Measurements from ENCODE around the gene PRIMA1.

PRIMA1 gene

DNA sequence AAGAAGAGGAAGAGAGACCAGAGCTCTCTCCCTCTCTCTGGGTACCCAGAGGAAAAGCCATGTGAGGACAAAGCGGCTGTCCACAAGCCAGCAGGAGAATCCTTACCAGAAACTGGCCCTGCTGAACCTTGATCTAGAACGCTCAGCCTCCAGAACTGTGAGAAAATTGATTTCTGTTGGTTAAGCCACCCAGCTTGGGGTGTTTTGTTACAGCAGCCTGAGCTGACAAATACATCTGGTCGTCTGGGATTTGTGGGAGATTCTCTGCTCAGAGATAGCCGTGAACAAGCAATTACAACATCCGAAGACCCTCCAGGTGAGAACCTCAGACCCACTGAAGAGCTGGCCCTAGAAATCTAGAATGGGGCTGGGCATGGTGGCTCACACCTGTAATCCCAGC, 6.5 kb upstream of the PRIMA1 start:
- DNase-seq, result no peak

DNA sequence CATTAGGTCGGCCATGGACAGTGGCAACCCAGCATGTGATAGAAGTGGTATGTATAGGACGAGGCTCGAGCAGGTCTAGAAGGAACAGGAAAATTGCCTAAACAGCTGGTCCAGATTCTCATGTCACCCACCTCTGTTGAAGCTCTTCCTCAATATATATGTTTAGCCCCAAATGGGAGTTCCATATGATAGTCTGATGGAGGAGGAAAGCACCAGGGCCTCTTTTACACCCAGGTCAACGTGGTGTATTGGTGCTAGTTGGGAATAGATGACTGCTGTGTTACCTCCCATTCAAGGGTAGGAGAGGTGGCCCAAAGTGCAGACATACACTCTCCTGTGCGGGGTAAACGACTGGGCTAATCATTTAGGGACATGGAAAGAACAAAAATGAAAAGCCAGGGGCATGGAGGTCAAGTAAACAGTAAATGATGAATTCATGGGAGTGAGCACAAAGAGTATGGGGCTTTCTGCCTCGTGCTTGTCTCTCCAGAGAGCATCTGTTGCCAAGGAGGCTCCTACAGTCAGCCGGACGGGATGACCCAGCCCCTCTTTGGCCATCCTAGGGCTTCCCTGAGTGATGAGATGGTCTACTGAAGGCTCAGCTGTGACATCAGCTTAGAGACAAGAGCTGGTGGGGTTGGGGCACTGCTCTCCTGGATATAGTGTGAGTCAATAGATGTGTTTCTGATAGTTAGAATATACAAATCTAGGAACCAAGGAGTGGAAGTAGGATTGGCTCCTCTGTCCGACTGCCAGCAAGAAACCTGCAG, 5.5 kb upstream of the PRIMA1 start:
- no peak for DNase-seq

DNA sequence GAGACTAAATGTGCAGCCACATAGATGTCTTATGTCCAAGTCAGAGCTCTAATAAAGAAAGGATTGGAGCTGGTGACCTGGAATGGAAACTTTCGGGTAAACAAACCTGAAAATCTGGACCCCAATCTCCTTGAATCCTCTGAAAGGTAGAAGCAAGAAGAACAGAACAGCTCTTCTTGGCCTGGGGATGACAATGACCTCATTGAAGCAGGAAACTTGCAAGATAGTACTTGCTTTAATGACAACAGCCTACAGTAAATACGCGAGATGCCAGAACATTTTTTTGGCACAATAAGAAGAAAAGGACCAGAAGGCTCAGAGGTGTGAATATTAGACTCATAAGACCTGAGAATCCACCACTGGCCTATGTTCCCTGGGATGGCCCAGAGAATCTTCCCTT, 4.1 kb upstream of the PRIMA1 start:
- no peak for DNase-seq

DNA sequence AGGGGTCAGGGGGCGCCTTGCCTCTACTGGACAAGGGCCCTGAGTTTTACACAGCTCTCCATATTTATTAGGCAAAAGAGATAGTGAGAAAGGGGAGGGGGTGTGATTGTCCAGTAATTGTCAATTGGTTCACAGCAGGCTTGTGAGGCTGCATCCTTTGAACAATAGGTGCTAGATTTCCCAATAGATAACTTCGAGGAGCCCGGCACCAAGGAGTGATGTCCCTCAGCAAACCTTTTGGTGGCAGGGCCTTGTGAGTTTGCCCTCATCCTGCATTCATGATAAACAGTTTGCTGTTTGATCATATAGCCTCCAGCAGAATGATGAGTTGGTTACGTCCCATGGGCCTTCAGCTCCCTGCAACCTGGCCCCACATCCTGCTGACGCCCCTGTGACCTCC, 2.7 kb upstream of the PRIMA1 start:
- no peak for DNase-seq

DNA sequence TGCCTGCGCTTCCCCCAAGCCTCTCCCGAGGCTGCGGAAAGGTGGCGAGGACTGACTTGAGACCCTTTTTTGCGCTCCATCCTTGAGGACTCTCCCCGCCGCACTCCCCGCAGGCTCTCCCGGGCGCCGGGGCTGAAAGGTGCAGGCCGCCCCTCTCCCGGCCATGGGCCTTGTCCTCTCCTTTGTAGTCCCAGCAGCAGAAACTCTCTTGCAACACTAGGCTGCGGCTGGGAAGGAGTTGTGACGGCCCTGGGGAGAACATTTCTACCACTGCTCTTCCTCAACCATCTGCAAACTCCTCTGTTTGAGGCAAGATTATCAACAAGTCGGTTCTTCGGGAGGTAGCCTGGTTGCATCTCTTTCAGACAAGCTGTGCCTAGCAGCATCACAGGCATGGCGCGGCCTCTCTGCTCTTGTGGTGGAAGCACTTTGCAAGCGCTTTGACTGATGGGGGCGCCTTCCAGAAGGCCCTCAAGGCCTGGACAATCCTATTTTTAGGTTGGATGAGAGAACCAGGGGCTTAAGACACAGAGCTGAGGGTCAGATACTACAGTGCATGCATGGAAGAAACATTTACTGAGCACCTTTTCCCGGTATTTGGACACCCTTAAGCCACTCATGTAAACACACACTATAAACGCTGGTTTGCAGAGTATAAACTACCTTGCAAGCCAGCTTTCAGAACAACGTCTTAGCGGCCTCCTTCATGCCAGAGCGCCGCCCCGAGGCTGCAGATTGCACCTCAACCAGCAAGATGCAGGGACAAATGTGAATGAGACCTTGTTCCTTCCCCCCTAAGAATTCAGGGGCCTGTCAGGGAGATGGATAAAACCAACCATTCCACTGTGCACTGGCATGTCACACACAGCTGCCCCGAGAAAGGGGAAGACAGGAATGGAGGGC, 1.2 kb upstream of the PRIMA1 start:
- no peak for DNase-seq

DNA sequence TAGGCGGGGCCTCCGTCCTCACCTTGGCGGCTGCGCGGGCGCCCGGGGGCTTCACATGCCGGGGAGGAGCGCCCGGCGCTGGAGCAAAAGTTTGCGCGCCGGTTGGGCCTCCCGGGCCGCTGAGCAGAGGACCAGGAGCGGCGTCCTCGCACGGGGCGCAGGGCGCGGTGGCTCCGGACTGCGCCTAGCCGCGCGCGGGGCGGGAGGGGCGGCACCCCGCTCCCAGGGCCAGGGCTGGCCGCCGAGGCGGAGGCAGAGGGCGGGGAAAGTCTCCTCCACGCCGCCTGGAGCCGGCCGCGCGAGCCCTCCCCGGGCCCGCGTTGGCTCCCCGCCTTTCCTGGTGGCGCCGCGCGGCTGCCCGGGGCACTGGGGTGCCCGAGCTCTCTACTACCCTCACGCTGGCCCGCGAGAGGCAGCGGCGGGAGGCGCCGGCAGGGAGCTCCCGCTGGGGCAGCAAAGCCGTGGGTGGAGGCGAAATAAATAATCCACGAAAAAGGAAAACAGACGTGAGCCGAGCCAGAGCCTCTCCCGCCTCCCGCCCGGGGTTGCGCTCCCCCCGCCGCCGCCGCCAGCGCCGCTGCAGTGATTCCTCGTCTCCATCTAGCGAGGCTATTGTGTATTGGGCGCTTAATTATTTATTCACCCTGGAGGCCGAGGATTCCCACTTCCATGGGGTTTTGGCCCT, 400 bp upstream of the PRIMA1 start:
- peak; percentile 21 for DNase-seq

DNA sequence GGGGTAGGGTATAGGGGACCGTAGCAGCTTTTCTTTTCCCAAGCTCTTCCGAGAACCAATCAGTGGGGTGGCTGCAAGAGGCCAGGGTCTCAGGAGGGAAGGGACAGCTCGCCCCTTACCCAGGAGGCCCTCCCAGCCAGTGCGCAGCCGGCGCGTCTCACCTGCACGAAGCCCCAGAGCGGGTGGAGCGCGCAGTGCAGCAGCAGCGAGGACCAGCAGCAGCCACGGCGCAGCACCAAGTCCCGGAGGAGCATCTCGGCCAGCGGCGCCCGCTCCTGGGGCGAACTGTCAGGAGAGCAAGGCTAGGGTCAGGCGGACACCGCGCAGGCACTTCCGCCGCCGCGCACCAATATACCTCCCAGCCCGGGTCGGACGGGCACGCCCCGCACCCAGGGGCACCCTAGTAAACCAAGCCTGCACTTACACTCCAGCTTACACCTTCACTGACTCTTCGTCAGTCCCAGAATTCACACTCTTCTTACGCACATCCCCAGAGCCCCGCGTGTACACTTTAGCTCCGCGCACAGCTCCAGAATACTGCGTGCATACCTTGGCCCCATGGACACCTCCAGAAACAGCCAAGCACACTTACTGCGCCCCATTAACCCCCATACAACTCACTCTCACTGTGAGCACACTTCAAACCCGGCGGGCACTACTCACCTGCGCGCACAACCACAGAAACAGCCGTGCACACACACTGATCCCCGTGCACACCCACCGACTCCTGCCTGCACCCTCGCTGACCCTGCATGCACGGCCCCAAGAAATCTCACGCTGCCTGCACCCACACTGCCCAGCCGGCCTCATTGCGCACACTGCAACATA, 606 bp downstream of the PRIMA1 start:
- DNase-seq, result no peak

DNA sequence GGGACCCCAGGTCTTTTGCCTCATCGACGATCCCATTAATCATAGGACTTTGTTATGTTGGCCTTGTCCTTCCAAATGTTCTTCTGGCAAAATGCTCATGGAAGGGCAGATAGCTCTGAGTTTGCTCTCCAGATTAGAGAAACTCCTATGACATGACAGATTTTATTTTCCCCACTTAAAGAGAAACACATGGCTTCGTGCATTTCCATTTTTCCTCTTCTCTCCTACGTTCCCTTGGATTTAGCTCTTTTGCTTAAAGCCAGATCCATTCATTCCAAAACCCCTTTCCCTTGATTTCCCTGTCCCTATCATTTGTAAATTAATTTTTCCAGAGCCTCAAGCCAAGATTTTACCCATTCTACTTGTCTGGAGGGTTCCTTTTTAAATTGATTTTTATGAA, 2.9 kb downstream of the PRIMA1 start:
- DNase-seq, result no peak

DNA sequence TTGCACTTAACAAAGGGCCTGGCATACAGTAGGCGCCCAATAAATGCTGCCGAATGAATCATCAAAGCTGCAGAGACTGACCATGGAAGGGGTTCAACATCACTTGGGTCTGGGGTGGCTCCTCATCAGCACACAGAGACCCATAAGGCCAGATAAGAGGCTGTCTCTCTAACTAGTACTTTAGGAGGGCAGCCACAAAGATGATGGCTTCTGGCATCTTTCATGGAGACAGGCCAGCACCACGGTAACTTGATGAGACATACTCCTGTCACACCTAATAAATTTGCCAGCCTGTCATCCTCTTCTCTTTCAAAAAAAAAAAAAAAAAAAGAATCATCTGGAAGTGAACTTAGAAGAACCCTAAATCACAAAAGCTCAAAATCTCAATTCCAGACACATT, 3.4 kb downstream of the PRIMA1 start:
- DNase-seq, result no peak

DNA sequence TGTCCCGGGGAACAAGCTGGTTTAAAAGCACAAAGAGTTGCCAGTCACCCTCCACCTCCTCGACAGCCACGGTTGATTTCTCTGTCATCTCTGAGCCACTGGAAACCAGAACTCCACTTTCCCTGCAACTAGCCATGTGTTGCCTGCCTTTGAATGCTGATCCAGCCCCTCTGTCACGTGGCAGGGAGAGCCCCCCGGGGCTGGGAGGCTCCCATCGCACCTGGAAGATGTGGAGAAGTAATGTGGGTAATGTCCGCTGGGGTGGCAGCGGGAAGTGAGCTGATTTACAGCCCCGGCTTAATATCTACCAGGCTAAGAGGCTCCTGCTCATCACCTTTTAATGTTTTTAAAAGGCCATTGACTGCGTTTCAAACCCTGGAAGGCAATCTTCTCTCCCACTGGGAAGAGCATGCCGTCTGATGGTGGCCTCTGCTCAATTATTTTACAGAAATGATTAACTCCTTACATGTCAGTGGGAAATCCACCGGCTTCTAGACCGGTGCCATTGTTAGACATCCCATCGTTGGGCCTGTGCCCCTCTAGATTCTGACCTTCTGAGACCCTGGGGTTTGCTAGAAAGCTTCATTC, 7.4 kb downstream of the PRIMA1 start:
- no peak for DNase-seq

DNA sequence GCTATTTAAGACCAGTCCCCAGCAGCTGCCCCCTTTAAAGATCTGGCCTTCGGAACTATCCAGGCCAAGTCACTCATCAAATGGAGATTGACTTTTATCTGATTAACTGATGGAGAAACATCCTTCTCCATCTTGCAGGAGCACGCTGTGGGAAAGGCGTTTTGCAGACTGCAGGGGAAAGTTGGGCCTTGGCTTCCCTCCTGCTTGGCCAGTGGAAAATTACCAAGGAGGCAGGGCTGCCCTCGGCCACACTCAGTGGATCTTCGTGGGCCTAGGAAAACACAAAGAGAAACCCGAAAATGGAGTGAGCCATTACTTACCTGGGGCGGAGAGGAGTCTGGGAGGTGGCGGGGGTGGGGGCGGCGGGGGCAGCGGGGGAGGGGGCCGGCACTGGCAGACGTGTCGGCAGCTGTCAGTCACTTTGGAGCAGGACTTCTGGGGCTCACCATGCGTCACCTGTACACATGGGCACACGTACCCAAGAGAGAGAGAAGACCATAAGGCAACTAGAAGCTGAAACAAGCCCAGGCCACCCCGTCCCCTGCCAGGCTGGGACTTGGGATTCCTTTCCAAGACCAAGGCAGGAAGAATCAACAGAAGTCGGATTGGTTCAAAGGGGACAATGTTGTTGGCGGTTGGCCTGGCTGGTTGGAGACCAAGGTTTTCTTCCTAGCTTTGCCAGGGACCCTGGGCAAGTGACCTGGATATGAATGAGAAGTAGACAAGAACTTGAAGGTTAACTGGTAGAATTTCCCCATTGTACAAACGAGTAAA, 9.2 kb downstream of the PRIMA1 start:
- no peak for DNase-seq

DNA sequence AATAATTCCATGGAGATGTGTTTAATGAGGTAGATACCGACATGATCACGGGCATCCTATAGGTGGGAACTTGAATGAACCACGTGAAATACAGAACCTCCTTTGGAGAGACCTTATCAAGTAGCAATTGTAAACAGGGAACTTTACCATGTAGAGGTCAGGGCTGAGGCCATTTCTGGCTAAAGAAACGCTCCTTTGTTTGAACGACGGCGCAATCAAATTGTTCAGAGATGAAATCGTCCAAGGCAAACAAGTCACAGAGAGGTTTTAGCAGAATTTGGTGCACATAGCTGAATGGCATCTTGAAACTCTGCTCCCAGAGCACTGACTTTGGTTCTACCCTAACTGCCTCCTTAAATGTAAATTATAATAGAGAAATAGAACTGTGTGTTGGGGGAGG, 9.8 kb downstream of the PRIMA1 start:
- DNase-seq, result no peak

DNA sequence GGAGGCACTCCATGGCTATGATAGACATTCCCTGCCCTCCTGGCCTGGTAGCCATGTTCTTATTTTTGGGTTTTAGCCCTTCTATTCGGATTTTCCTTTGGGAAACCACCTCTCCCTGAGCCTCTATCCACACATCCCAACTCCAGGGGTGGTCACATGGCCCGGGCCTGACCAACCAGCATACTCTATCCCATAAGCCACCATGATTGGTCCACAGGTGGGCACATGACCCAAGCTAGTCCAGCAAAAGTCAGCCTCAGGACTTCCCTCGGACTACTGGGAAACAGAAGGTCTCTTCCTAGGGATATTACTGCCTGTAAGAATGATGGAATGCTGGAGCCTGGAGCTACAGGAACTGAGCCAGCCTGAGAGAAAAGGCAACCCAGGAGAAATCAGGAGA, 12.5 kb downstream of the PRIMA1 start:
- no peak for DNase-seq

DNA sequence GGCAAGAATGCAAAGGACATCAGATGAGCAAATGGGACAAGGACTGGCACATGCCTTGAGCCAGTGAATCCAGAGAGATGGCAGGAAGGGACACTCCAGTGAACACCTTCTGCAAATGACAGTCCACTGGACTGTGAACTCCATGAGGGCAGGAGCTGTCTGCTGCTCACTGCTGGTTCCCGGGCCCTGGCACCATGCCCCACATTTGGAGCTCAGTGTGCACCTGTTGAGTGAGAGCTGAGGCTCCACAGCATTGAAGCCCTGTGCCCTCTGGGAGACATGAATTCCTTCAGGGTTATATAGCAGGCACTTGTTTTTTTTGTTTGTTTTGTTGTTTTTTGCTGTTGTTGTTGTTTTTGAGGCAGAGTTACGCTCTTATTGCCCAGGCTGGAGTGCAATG, 13.1 kb downstream of the PRIMA1 start:
- DNase-seq, result no peak

DNA sequence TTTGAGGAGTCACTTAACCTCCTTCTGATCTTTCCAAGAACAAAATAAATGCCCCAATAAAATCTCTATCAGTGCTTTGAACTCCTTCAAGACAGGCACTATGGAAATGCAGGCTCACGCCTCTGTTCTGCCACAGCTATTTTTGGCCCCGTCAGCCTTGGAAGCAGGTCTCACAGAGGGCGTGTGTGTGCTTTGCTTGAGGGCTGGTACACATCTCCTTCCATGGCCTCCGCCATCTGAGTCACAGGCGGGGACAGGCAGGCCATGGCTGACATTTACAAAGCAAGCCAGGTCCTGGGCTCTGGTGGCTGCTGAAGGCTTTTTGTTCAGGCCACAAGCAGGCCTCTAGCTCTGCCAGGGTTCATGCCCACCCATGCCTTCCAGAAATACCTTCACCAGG, 16.0 kb downstream of the PRIMA1 start:
- DNase-seq, result no peak

DNA sequence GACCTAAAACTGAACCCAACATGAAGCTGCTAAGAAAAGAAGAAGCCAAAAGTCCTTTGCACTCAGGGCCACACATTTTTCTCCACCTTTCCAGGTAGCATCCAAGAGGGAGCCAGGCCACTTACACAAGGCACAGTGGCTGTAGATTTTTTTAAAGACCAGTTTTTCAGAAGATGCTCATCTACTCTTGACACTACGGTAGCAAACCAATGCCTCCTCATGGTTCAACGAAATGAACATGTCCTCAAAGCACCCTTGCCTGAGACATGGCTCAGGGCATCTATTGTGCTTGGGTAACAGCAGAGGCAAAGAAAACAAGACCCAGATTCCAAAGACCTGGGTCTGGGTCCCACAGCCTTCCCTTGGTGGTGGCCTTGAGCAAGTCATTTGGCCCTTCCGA, 22.3 kb downstream of the PRIMA1 start:
- DNase-seq, result no peak

DNA sequence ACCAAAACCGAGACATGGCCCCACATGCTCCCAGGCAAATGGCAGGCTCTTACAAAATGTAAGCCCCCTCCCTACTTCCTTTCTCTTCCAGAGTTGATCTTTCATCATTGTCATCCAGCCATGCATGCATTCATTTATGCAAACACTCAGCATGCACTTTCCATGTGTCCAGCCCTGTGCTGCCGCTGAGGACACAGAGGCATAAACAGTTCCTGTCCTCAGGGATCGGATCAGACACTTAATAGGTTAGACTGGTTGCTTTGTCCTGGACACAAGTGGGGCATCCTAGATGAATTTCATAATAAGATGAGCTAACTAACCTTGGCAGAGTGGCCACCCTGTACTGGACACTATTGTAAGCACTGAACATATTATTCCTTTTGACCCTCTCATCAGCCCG, 23.1 kb downstream of the PRIMA1 start:
- DNase-seq, result no peak

DNA sequence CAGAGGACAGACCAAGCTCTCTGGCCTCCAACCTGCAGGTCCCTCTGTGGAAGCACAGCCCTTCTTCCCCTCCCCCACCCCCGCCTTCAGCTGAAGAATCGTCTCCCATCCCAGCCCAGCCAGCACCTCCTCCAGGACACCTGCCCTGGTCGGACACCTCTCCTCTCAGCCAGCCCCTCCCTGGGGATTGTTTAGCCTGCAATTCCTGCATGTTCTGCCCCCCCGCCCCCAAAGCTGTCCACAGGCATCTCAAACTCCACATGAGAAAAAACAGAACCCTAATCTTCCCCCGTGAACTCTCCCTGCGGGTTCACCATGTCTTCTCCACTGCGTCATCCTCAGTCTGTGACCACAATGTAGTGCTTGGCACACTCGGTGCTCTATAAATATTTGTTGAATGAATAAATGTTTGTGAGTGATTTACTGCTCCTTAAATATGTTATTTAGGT, 24.1 kb downstream of the PRIMA1 start:
- peak; percentile 48 for DNase-seq

DNA sequence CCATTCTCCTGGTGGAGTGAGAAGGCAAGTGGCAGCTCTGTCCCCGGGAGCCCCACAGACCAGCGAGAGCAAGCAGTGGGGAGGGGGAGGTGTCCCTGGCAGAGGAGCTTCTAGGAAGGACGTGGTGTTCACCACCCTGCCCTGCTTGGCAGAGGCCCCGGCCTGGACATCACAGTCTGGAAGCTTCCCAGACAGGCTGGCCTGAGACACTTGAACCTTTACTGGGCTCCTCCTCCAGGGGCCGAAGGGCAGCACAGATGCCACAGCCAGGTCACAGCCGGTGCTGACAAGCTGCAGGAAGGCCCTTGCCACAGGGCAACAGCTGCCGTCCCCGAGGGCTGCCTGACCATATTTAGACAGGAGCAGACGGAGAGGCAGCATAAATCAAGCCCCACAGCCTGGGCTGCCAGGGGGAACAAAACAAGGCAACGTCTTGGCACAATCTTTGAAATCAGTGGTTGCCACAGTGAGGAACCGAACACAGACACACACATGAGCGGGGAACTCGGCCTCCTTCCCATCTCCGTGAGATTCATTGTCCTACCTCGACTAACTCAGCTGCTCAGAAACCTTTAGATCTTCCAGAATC, 28.5 kb downstream of the PRIMA1 start:
- no peak for DNase-seq

DNA sequence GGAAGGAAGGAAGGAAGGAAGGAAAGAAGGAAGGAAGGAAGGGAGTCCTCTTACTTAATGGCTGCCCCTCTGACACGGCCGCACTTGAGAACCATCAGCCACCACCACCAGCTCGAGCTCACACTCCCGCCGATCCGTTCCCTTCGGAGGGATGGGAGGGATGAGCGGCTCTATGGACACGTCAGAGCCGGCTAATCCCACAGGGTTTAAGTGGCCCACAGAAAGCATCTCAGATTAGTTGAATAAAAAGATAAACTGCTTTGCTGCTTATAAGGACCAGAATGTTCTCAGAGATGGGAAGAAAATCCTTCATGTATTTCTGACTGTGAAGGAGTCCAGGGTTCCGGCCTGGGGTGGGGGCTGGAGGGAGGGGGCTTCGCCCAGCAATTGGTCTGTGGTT, 31.1 kb downstream of the PRIMA1 start:
- no peak for DNase-seq

DNA sequence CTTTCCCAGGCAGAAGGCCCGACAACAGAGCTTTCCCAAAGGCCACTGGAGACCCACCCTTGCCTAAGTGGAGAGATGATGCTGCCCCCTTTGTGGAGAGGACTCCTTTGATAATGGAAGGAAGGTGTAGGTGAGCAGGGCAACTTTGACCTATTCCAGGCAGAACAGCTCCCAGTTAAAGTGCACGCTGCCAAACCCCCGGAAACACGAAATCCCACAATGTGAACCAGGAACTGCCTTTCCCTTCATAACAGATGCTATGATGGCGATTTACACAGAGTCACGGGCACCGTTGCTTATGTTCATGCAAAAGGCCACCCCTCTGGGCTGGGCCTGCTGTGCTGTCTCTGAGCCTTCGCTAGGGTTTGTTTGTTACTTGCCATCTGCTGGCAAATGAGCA, 34.6 kb downstream of the PRIMA1 start:
- DNase-seq, result no peak
